ENCODE measurements around the gene SCGB3A2.
A peak's percentile ranks its signal among the peaks of the same experiment; 100 is the strongest.

The SCGB3A2 gene

DNA sequence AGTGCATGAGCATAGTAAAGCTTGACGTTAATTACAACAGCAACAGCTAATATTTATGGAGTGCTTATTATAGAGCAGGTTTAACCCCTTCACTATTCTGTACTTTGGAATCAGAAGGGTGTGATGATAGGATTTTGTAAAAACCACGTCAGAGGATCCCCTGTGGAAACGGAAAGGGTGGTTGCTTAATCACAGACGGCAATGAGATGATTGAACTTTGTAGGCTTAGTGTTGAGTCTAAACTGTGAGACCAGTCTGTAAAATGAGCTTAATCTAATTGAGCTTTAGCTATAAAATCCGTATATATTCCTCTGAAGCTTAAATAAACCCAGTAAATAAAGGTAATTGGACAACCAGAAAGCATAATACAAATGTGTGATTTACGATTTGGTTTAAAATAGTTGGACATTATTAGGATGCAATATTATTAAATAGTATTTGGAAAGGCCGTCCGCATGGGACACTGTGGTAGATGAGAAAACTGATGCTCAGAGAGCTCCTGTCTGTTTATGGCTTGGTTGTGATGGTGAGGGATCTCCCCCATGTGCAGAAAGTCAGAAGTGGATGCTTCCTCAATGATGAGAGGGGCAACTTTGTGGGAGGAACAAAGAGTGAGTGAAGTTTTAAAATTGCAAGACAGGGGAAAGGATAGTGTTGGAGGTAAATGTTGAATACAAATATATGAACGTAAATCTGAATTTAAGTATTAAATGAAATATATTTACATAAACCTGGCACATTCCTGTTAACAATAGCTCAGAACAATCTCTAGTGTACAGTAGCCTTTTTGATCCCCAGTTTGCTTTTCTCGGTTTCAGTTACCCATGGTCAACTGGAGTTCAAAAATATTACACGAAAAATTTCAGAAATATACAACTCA, 23.4 kb upstream of the SCGB3A2 start:
- Histone ChIP-seq H3K27me3 (ENCODE audit: control insufficient read depth, insufficient read depth, low read length) (no peaks in the 10 kb centered on the region), H3K36me3 (ENCODE audit: control insufficient read depth, insufficient read depth, low read length) (no peaks in the 10 kb centered on the region), H3K4me2 (ENCODE audit: low read length) (no peak overlapping the region), H3K4me1 (no peaks in the 10 kb centered on the region), H2AFZ (no peak overlapping the region), H3K79me2 (no peaks in the 10 kb centered on the region), H3K9ac (no peak overlapping the region), H3K27ac (no peak overlapping the region), H3K4me3 (ENCODE audit: low read depth, low read length) (no peak overlapping the region), H3K9me3 (ENCODE audit: control insufficient read depth, low read length) (no peaks in the 10 kb centered on the region)
- TF ChIP-seq, protein P1, sequence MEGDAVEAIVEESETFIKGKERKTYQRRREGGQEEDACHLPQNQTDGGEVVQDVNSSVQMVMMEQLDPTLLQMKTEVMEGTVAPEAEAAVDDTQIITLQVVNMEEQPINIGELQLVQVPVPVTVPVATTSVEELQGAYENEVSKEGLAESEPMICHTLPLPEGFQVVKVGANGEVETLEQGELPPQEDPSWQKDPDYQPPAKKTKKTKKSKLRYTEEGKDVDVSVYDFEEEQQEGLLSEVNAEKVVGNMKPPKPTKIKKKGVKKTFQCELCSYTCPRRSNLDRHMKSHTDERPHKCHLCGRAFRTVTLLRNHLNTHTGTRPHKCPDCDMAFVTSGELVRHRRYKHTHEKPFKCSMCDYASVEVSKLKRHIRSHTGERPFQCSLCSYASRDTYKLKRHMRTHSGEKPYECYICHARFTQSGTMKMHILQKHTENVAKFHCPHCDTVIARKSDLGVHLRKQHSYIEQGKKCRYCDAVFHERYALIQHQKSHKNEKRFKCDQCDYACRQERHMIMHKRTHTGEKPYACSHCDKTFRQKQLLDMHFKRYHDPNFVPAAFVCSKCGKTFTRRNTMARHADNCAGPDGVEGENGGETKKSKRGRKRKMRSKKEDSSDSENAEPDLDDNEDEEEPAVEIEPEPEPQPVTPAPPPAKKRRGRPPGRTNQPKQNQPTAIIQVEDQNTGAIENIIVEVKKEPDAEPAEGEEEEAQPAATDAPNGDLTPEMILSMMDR (IDR thresholded peaks at IDR 0.05), result no peak

DNA sequence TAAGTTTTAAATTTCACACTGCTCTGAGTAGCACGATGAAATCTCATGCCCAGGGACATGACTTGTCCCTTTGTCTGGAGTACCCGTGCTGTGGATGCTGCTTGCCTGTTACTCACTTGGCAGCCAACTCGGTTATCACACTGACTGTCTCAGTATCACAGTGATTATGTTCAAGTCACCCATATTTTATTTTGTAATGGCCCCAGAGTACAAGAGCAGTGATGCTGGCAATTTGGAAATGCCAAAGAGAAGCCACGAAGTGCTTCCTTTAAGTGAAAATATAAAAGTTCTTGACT, 22.8 kb upstream of the SCGB3A2 start:
- Histone ChIP-seq H3K4me3 (ENCODE audit: low read depth, low read length) (no peak overlapping the region), H3K27me3 (ENCODE audit: control insufficient read depth, insufficient read depth, low read length) (no peaks in the 10 kb centered on the region), H3K4me2 (ENCODE audit: low read length) (no peak overlapping the region), H3K9me3 (ENCODE audit: control insufficient read depth, low read length) (no peaks in the 10 kb centered on the region), H3K9ac (no peak overlapping the region), H3K4me1 (no peaks in the 10 kb centered on the region), H2AFZ (no peak overlapping the region), H3K27ac (no peak overlapping the region), H3K79me2 (no peaks in the 10 kb centered on the region), H3K36me3 (ENCODE audit: control insufficient read depth, insufficient read depth, low read length) (no peaks in the 10 kb centered on the region)
- TF ChIP-seq, protein P1 (IDR thresholded peaks at IDR 0.05), result no peak

DNA sequence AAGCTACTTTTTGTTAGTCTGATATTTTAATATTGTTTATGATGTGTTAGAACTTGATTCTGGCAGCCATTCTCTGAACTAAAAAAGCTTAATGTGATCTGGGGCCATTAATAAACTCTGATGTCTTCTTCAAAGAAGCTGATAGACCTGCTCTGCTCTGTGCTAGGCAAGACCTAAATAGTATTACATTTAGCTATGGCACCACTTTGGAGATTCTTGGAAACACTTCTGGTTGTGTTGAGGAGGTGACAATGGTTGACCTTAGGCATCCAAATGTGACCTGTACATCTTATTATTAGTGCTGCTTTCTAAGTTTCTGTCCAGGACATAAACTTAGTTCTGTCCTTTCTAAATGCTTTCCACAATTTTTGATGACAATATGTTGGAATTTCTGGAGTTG, 21.7 kb upstream of the SCGB3A2 start:
- Histone ChIP-seq H3K79me2 (no peaks in the 10 kb centered on the region), H3K9ac (no peak overlapping the region), H2AFZ (no peak overlapping the region), H3K27ac (no peak overlapping the region), H3K9me3 (ENCODE audit: control insufficient read depth, low read length) (no peaks in the 10 kb centered on the region), H3K4me1 (no peaks in the 10 kb centered on the region), H3K36me3 (ENCODE audit: control insufficient read depth, insufficient read depth, low read length) (no peaks in the 10 kb centered on the region), H3K27me3 (ENCODE audit: control insufficient read depth, insufficient read depth, low read length) (no peaks in the 10 kb centered on the region), H3K4me3 (ENCODE audit: low read depth, low read length) (no peak overlapping the region), H3K4me2 (ENCODE audit: low read length) (no peak overlapping the region)
- TF ChIP-seq, protein P1 (IDR thresholded peaks at IDR 0.05), result no peak

DNA sequence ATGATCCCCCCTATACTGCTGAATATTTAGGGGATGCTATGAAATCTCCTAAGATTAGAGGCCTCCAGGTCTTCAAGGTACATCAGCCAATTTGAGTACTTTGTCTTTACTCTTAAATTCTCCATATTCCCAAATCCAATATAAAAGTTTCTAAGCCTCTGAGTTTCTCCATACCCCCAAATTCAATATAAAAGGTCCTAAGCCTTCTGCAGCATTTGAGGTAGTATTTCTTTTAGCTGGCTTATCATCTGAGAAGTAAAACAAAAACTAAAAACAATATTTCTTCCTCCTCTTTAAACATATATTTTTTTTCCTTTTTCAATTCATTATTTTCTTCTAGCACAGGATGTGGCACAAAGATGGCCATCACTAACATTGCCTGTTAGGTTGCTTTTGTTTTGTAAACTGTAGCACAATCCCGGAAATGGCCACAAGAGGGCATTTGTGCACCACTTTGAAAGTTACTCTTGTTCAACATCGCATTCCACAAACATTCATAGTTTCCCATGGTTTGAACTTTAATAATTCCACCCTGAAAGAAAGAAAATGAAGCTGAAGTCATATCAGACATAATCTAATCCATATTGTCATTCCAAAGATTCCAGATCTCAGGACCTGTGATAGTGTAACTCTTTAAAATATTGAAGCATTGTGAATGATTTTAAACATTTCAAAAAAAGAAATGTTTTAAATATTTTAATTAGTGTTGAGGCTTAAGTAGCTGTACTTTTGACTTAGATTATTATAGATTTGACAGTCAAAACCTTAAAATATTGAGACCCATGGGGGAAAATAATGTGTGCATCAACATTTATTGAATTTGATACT, 21.0 kb upstream of the SCGB3A2 start:
- H3K36me3 ChIP-seq (ENCODE audit: control insufficient read depth, insufficient read depth, low read length), result no peaks in the 10 kb centered on the region
- no peak overlapping the region for H3K9ac ChIP-seq
- no peaks in the 10 kb centered on the region for H3K79me2 ChIP-seq
- no peak overlapping the region for H3K27ac ChIP-seq
- no peak overlapping the region for H3K4me3 ChIP-seq (ENCODE audit: low read depth, low read length)
- H3K4me2 ChIP-seq (ENCODE audit: low read length), result no peak overlapping the region
- H3K27me3 ChIP-seq (ENCODE audit: control insufficient read depth, insufficient read depth, low read length), result no peaks in the 10 kb centered on the region
- no peak overlapping the region for H2AFZ ChIP-seq
- TF ChIP-seq, protein P1 (IDR thresholded peaks at IDR 0.05), result peak; percentile 65
- H3K9me3 ChIP-seq (ENCODE audit: control insufficient read depth, low read length), result no peaks in the 10 kb centered on the region
- H3K4me1 ChIP-seq, result no peaks in the 10 kb centered on the region
